Naive thymus-derived CD8-positive, alpha-beta T cell (primary cell): ENCODE measurements around the gene FOXN3. TPM values are rescaled to one million over a fixed set of nuclear protein-coding genes. Genes with fewer than 3 reads are reported as not detected.

ENCODE experiments used
- ATAC-seq, 2 donors: fragments of 150-1000 bp; cut with Tn5 transposase in 1 of 2; sonication (Bioruptor Pico), chemical (Tn5 transposase) in 1 of 2; 1 replicate in 1 of 2; 2 replicates in 1 of 2; pipeline ENCODE4 v1.10.0; 2021; ENCODE audit warnings: mild to moderate bottlenecking in 2 of 2, moderate library complexity in 2 of 2
- POLR2A ChIA-PET: fragments of 350-600 bp; sonication (Branson Sonifier 250); formaldehyde crosslinking; loops from one replicate; lab custom pipeline; 2021; ENCODE audit warnings: antibody characterized with exemption; lab: Charles Lee
- DNase-seq, 10 donors: peaks; one replicate each; pipeline versions ENCODE4 v3.0.0 to v3.0.0-alpha.2; 2020 to 2022
- H3K27ac Mint-ChIP-seq, 10 donors: one replicate each; pipeline ENCODE4 v1.8.0; 2020 to 2022; ENCODE audit warnings: mild to moderate bottlenecking in 10 of 10, mixed read lengths in 10 of 10, moderate library complexity in 4 of 10, inconsistent platforms in 1 of 10
- H3K27me3 Mint-ChIP-seq, 5 donors: one replicate each; pipeline ENCODE4 v1.8.0; 2021 to 2022; ENCODE audit warnings: mixed read lengths in 5 of 5
- H3K36me3 Mint-ChIP-seq, 3 donors: one replicate each; pipeline ENCODE4 v1.8.0; 2020 to 2022; ENCODE audit warnings: mixed read lengths in 3 of 3, mild to moderate bottlenecking in 2 of 3, inconsistent platforms in 1 of 3
- H3K4me1 Mint-ChIP-seq, 4 donors: one replicate each; pipeline ENCODE4 v1.8.0; 2021 to 2022; ENCODE audit warnings: mixed read lengths in 4 of 4
- H3K4me3 Mint-ChIP-seq, 10 donors: one replicate each; pipeline ENCODE4 v1.8.0; 2020 to 2022; ENCODE audit warnings: mild to moderate bottlenecking in 10 of 10, mixed read lengths in 10 of 10, moderate library complexity in 6 of 10, inconsistent platforms in 1 of 10
- H3K9me3 Mint-ChIP-seq, 9 donors: one replicate each; pipeline ENCODE4 v1.8.0; 2020 to 2022; ENCODE audit warnings: mixed read lengths in 9 of 9, mild to moderate bottlenecking in 3 of 9, inconsistent platforms in 1 of 9, moderate library complexity in 1 of 9
- polyA plus RNA-seq, 3 donors: library from polyadenylated mRNA; unstranded; fragments of 300-500 nt; fragmentation: Illumina TruSeq; gene quantifications; one replicate each; pipeline ENCODE4 v1.2.3, GENCODE V29; 2021
- total RNA-seq, 8 experiments: library from RNA in 2 of 8; stranded (reverse) in 2 of 8; gene quantifications; one replicate each; pipeline ENCODE4 v1.2.3 and lab custom pipeline; 2021 to 2026

FOXN3 gene
- total and polyA plus RNA-seq, 5 experiments from 2014 or later = 107 to 148 (median 125) TPM

DNA sequence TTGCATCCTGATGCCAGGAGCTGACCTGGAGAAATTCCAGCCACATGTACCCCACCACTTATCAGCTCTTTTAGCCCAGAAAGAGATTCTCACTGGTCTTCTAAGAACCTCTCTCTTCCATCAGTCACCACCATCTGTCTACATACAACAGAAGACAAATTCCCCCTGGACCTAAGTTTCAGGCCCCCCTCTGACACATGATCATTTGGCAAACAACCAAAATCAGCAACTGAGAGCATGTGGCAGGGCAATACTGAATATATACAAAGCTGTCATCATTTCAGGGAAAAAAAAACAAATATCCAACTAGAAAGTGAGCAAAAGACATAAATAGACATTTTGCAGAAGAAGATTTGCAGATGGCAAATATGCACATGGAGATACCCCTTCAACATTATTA lies 180.2 kb downstream of the FOXN3 start:
- Mint-ChIP-seq H3K4me3 (no peak overlapping the region), H3K4me1 (peaks cover 49 to 79% (median 63%) of the 10 kb centered on the region in 4 donors), H3K36me3 (peaks cover 0 to 12% (median 9%) of the 10 kb centered on the region in 3 donors), H3K27ac (no peak overlapping the region), H3K27me3 (no peaks in the 10 kb centered on the region), H3K9me3 (peaks cover 0 to 7% (median 0%) of the 10 kb centered on the region in 9 donors)
- POLR2A ChIA-PET = no interaction called here
- DNase-seq = no peak
- ATAC-seq = no peak

DNA sequence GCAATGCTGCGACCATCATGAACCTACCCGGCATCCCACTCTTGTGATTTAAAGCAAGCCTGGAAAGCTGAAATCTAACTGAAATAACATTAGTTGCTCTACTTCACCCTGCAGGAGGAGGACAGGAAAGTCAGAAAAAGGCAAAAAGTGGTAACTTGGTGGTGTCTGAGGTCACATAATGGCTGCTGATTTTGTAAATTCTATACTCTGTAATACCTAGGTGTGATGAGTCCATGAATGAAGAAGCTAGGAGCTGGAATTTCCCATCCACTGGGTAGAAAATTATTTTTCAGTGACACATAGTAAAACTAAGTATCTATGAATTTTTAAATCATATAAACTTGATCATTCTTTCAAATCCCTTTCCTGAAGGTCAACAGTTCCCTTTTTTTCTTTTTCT lies 183.8 kb downstream of the FOXN3 start:
- Mint-ChIP-seq H3K27ac (peak overlapping the region in 3 of 10 donors; percentile 12 to 51 (median 19)), H3K36me3 (peaks cover 0 to 11% (median 4%) of the 10 kb centered on the region in 3 donors), H3K4me3 (no peak overlapping the region), H3K27me3 (no peaks in the 10 kb centered on the region), H3K4me1 (peaks cover 49 to 79% (median 59%) of the 10 kb centered on the region in 4 donors), H3K9me3 (peaks cover 0 to 7% (median 0%) of the 10 kb centered on the region in 9 donors)
- POLR2A ChIA-PET = no interaction called here
- ATAC-seq (no peak), DNase-seq (no peak)

DNA sequence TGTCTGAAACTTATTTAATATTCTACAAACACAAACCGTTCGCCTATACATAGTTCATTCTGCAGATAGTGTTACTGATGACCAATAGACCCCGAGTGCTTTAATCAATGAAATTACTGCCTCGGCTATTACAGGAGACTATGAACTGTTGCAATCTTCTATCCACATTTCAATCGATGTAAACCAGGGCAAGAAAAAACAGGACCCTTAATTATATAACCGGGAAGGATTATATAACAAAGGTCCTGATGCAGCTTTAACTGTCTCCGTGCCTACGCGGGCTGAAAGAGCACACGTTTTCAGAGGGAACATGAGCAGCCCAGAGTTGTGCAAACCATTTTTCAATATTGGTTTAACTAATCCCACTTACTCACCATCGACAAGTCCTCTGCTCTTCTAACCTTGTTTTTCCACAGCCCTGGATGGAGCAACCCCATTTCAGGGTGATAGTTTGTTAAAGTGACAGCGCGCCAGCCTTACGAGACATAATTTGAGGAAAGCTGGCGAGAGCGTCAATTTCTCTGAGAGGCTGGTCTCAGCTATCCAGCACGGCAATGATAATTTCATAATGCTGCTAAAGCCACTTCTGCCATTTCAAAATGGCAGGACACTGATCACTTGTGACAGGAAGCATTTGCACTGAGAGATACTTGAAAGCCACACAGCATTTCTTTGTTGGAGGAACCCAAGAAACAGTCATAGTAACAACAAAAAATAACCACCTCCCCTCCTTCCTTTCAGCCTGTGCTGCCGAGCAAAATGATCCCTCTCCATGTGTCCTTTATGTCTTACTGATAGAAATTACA lies 184.6 kb downstream of the FOXN3 start:
- no peak overlapping the region for H3K4me3 Mint-ChIP-seq
- H3K9me3 Mint-ChIP-seq = peaks cover 0 to 7% (median 0%) of the 10 kb centered on the region in 9 donors
- no peaks in the 10 kb centered on the region for H3K27me3 Mint-ChIP-seq
- no peak for ATAC-seq
- peak overlapping the region in 3 of 10 donors; percentile 12 to 51 (median 23) for H3K27ac Mint-ChIP-seq
- peaks cover 0 to 8% (median 4%) of the 10 kb centered on the region in 3 donors for H3K36me3 Mint-ChIP-seq
- DNase-seq = no peak
- POLR2A ChIA-PET = no interaction called here
- H3K4me1 Mint-ChIP-seq = peaks cover 48 to 79% (median 58%) of the 10 kb centered on the region in 4 donors

DNA sequence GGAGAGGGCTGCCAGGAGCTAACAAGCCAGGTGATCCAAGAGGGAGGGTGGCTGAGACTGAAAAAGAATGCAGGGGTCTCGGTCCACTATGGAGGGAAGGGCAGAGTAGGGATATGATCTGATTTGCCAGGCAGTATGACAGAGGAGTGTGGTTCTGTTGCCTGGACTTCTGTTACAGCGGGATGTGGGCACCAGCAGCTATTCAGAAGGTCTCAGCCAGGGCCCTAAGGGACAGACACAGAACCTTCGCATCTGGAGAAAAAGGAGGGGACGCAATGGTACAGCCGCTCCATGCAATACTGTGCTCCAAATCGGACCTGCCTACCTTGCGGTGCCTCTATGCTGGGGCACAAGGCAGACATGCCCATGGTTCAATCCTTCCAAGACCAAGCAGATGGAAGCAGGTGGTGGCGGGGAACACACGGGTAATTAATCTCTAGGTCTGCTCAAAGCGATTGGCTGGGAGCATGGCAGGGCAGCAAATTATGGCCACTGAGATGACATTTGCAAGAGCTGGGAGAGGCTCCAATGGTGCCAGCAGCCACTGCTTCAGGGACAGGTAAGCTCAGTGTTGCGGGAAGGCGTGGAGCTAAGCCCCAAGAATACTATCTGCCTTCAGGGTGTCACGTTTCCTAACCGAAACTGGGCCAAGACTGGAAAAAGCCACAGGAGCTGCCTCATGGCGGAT lies 185.5 kb downstream of the FOXN3 start:
- Mint-ChIP-seq H3K4me1 (peaks cover 49 to 82% (median 60%) of the 10 kb centered on the region in 4 donors), H3K4me3 (no peak overlapping the region), H3K27ac (peak overlapping the region in 2 of 10 donors; percentile 52 to 71), H3K36me3 (peaks cover 0 to 8% (median 4%) of the 10 kb centered on the region in 3 donors), H3K27me3 (no peaks in the 10 kb centered on the region), H3K9me3 (peaks cover 0 to 7% (median 0%) of the 10 kb centered on the region in 9 donors)
- DNase-seq (no peak), ATAC-seq (no peak)
- POLR2A ChIA-PET = no interaction called here

DNA sequence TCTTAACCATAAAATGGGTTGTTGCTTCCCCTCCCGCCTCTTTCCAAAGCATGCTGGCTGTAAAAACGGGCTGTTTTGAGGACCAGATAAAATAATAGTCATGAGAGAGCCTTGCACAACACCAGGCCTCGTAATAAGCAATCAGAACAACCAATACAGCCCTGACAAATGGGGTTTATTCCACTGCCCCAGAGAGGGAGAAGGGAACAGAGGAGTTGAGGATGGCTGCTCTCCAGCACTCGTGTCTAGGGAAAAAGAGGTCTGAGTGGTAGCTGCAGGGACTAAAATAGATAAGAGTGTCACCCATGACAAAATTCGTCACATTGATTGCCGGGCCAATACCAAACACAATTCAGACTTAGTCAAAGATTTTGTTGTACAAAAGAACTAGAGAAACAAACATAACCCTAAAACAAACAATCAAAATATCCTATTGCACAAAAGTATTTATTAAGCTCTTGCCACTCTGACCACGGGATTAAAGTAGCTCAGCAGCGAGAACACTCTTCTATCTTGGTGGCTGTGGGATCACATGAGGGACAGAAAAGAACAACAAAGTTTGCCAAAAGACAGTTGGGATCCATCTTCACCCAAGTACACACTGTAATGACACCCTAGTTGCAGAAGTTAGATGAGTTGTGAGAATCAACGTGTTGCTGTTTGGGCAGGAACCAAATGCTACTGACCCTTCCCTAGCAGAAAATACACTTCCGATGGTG lies 188.0 kb downstream of the FOXN3 start:
- H3K4me3 Mint-ChIP-seq = no peak overlapping the region
- H3K9me3 Mint-ChIP-seq = no peaks in the 10 kb centered on the region
- POLR2A ChIA-PET = no interaction called here
- H3K27me3 Mint-ChIP-seq = no peaks in the 10 kb centered on the region
- H3K27ac Mint-ChIP-seq = peak overlapping the region in 5 of 10 donors; percentile 0 to 46 (median 23)
- H3K36me3 Mint-ChIP-seq = peaks cover 0 to 4% (median 0%) of the 10 kb centered on the region in 3 donors
- DNase-seq (no peak), ATAC-seq (no peak)
- peaks cover 40 to 82% (median 65%) of the 10 kb centered on the region in 4 donors for H3K4me1 Mint-ChIP-seq

DNA sequence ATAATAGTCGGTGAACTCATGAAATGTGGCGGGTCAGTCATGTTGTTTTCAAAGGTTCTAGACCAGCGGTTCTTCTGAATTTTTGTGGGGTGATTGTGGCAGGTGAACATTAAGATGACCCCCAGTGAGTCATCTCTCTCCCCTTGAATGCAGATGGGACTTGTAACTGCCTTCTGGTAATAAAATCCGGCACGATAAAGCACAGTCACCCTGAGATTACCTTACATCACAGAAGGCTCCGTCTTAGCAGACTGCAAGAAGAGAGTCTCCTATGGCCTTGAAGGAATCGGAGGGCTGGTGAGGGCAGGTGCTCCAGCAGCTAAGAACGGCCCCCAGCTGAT lies 189.6 kb downstream of the FOXN3 start:
- Mint-ChIP-seq H3K9me3 (no peaks in the 10 kb centered on the region), H3K4me3 (no peak overlapping the region), H3K27me3 (no peaks in the 10 kb centered on the region), H3K36me3 (peaks cover 0 to 9% (median 4%) of the 10 kb centered on the region in 3 donors), H3K4me1 (peaks cover 33 to 80% (median 60%) of the 10 kb centered on the region in 4 donors), H3K27ac (peak overlapping the region in 5 of 10 donors; percentile 8 to 63 (median 43))
- ATAC-seq (no peak), DNase-seq (no peak)
- POLR2A ChIA-PET = no interaction called here

DNA sequence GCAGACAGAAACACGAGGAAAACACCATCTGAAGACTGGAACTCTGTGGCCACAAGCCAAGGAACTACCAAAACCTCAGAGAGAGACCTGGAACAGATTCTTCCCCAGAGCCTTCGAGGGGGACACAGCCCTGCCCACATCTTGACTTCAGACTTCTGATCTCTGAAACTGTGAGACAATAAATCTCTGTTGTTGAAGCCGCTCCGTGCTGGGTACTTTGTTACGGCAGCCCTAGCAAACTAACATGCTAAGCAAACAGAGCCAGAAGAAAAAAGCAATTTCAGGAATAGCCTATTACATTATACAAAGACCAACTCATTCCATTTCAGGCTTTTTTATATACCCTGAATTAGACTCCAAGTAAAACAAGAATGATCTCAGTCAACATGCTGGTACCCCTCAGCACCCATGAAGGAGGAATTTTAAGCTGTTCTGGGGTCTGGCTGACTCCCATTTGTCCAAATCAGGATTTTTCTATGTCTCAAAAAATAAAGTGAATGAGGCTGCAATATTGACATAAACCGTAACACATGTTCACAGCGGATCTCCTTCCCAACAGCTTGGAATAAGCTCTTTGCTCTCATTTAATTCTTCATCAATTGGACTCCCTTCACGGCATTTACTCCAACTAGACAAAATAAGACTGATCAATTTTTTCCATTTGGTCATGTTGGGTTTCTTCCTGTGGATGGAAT lies 190.1 kb downstream of the FOXN3 start:
- Mint-ChIP-seq H3K27me3 (no peaks in the 10 kb centered on the region), H3K4me1 (peaks cover 38 to 84% (median 64%) of the 10 kb centered on the region in 4 donors), H3K9me3 (no peaks in the 10 kb centered on the region), H3K36me3 (peaks cover 0 to 9% (median 4%) of the 10 kb centered on the region in 3 donors), H3K4me3 (no peak overlapping the region), H3K27ac (peak overlapping the region in 6 of 10 donors; percentile 2 to 63 (median 31))
- POLR2A ChIA-PET = no interaction called here
- DNase-seq (no peak), ATAC-seq (no peak)

DNA sequence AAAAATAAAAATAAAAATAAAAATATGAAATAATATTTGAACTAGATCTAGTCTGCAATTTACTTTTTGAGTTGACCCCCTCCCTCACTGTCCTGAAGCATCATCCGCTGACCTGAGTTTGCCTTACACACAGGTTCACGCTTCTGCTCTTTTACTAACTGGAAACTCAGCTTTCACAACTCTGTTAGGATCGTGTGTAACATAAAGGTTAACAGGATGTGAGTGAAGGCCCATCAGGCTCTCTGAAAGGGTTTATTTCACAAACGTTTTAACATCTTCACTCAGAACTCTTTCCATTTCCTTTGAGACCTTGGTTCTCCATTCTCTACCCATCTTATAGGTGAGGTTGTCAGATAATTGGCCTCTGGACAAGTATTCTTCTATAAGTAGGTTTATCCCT lies 191.4 kb downstream of the FOXN3 start:
- Mint-ChIP-seq H3K36me3 (peaks cover 0 to 9% (median 4%) of the 10 kb centered on the region in 3 donors), H3K9me3 (no peaks in the 10 kb centered on the region), H3K4me1 (peaks cover 33 to 86% (median 68%) of the 10 kb centered on the region in 4 donors), H3K27ac (peak overlapping the region in 7 of 10 donors; percentile 1 to 72 (median 33)), H3K4me3 (no peak overlapping the region), H3K27me3 (no peaks in the 10 kb centered on the region)
- POLR2A ChIA-PET = no interaction called here
- DNase-seq (no peak), ATAC-seq (no peak)

DNA sequence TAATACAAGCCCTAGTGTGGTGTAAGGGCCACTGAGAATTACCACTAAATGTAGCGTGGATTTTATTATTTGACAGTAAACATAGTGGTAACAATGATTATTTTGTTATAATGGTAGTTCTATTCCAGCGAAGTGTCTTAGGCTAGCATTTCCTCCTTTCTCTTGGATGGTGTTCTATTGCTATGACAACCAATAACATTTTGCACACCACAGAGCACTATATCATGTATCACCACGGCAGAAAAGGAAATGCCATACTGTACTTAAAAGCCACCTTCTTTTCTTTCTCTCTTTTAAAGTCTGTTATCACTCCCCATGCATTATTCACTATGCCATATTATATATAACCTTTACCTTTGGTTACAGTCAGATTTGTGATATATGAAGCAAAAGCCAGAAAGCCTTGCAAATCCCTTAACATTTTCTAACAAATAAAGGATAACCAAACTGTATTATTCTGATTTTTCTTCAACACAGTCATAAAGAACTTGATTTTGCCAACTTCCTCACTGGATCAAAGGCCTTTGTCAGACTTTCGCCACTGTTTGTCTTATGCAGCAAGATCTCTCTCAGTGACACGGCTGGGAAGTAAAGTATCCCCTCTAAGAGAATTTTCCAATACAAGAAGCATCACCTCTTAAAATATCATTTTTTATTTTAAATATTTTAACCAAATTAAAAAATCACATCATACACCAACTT lies 195.8 kb downstream of the FOXN3 start:
- Mint-ChIP-seq H3K4me3 (peak overlapping the region in 6 of 10 donors; percentile 5 to 56 (median 32)), H3K9me3 (no peaks in the 10 kb centered on the region), H3K36me3 (peaks cover 0 to 23% (median 3%) of the 10 kb centered on the region in 3 donors), H3K4me1 (peaks cover 35 to 79% (median 52%) of the 10 kb centered on the region in 4 donors), H3K27me3 (no peaks in the 10 kb centered on the region), H3K27ac (peak overlapping the region; percentile 2 to 94 (median 78))
- ATAC-seq = peak; percentile 92 to 97
- DNase-seq = peak in 4 of 10 donors; percentile 29 to 69 (median 48)
- POLR2A ChIA-PET = no interaction called here

DNA sequence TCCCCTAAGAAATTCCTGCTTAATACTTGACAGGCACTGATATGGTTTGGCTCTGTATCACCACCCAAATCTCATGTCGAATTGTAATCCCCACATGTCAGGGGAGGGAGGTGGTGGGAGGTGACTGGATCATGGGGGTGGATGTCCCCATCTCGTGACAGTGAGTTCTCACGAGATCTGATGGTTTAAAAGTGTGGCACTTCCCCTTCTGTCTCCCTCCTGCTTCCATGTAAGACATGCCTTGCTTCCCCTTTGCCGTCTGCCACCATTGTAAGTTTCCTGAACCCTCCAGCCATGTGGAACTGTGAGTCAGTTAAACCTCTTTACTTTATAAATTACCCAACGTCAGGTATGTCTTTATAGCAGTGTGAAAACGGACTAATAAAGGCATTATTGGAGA lies 198.0 kb downstream of the FOXN3 start:
- Mint-ChIP-seq H3K4me3 (peak overlapping the region in 1 of 10 donors; percentile 34), H3K4me1 (peaks cover 34 to 76% (median 49%) of the 10 kb centered on the region in 4 donors), H3K27me3 (no peaks in the 10 kb centered on the region), H3K27ac (peak overlapping the region in 3 of 10 donors; percentile 1 to 86 (median 22)), H3K36me3 (peaks cover 0 to 37% (median 10%) of the 10 kb centered on the region in 3 donors), H3K9me3 (no peaks in the 10 kb centered on the region)
- DNase-seq = no peak
- no peak for ATAC-seq
- POLR2A ChIA-PET = no interaction called here

DNA sequence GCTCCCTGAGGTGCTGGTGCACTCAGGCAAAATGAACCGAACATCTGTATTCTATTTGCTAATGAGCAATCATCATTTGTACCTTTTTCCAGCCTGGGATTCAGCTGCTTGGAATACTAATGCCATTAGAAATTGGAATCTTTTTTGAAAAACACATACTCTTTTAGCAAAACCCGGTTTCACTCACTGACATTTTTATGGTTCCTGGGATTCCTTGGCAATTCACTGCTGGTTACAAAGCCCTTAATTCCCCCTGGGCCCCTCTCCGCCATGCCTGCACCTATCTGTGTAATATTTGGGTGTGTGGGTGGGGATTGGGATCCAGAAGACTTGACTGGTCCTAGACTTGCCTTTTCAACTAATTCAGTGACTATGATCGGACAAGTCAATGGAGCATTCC lies 199.1 kb downstream of the FOXN3 start:
- Mint-ChIP-seq H3K4me3 (no peak overlapping the region), H3K27ac (no peak overlapping the region), H3K9me3 (no peaks in the 10 kb centered on the region), H3K36me3 (peaks cover 0 to 32% (median 12%) of the 10 kb centered on the region in 3 donors), H3K4me1 (peaks cover 31 to 75% (median 49%) of the 10 kb centered on the region in 4 donors), H3K27me3 (no peaks in the 10 kb centered on the region)
- ATAC-seq = no peak
- no peak for DNase-seq
- POLR2A ChIA-PET = no interaction called here
